Lower lobe of right lung (tissue), 2 donors: Measurements from ENCODE around the gene PRKN. TPM values are rescaled to one million over a fixed set of nuclear protein-coding genes. Genes with fewer than 3 reads are reported as not detected.

Experiments used
- ATAC-seq, 2 donors: fragments of 200-7000 bp; cut with Tn5 transposase; one replicate each; pipeline ENCODE4 v1.9.1; 2020 to 2022; ENCODE audit warnings: mild to moderate bottlenecking in 2 of 2, moderate library complexity in 2 of 2
- DNase-seq: peaks from one replicate; pipeline ENCODE4 v3.0.0-alpha.2; 2020
- H3K27ac ChIP-seq: fragments of 200-600 bp; one replicate; pipeline ENCODE4 v1.8.0; 2022
- H3K27me3 ChIP-seq: fragments of 200-600 bp; one replicate; pipeline ENCODE4 v1.8.0; 2022; ENCODE audit warnings: low read depth
- H3K36me3 ChIP-seq: fragments of 200-600 bp; one replicate; pipeline ENCODE4 v1.8.0; 2022; ENCODE audit warnings: mild to moderate bottlenecking
- H3K4me1 ChIP-seq: fragments of 200-600 bp; one replicate; pipeline ENCODE4 v1.8.0; 2022
- H3K4me3 ChIP-seq: fragments of 200-600 bp; one replicate; pipeline ENCODE4 v1.8.0; 2022; ENCODE audit warnings: mild to moderate bottlenecking
- H3K9me3 ChIP-seq: fragments of 200-600 bp; one replicate; pipeline ENCODE4 v1.8.0; 2022
- CTCF ChIP-seq: fragments of 200-600 bp; IDR thresholded peaks from one replicate; pipeline ENCODE4 v1.8.0; 2022; ENCODE audit warnings: antibody characterized with exemption, mild to moderate bottlenecking
- intact Hi-C: fragments of 100-400 bp; cut with DNase I; formaldehyde crosslinking; loops from one replicate; pipeline ENCODE4 v1.11.0; 2022
- total RNA-seq: library from RNA; stranded (reverse); fragmentation: NEBNext Ultra II Directional; extraction: Animal tissue kit (Norgen Biotek cat#: 25700); gene quantifications from one replicate; pipeline ENCODE4 v1.2.1, GENCODE V29; 2021
- donor health status: DM: no; HTN: yes; CAD: no; lungs with severe emphysema.

Gene PRKN
- total RNA-seq, 1 donor from 2014 or later: 6.1 TPM

GRCh38 chr6:162242915-162243314 lies 484.7 kb downstream of the PRKN start:
- Histone ChIP-seq H3K9me3 (no peaks in the 10 kb centered on the region), H3K36me3 (no peaks in the 10 kb centered on the region), H3K4me3 (no peak overlapping the region), H3K4me1 (no peaks in the 10 kb centered on the region), H3K27me3 (no peaks in the 10 kb centered on the region), H3K27ac (no peak overlapping the region)
- DNase-seq (no peak), ATAC-seq (no peak)
- intact Hi-C loops: no loop called here
- TF ChIP-seq CTCF: no peak

- no peaks in the 10 kb centered on the region for H3K27me3 ChIP-seq
- no peak overlapping the region for H3K4me3 ChIP-seq
- intact Hi-C loops: no loop called here
- TF ChIP-seq CTCF: no peak
- no peaks in the 10 kb centered on the region for H3K9me3 ChIP-seq
- H3K27ac ChIP-seq: no peak overlapping the region
- no peak for DNase-seq
- ATAC-seq: no peak
- H3K4me1 ChIP-seq: no peaks in the 10 kb centered on the region
- no peaks in the 10 kb centered on the region for H3K36me3 ChIP-seq
These were observed 488.2 kb downstream of the PRKN start for GRCh38 chr6:162239330-162239729.

- TF ChIP-seq CTCF: no peak
- ATAC-seq: no peak
- intact Hi-C loops: no loop called here
These were observed 488.9 kb downstream of the PRKN start for GRCh38 chr6:162238675-162239074.

GRCh38 chr6:162237331-162237730 lies 490.2 kb downstream of the PRKN start:
- Histone ChIP-seq H3K27ac (no peak overlapping the region), H3K9me3 (no peaks in the 10 kb centered on the region), H3K4me3 (no peak overlapping the region), H3K36me3 (no peaks in the 10 kb centered on the region), H3K4me1 (no peaks in the 10 kb centered on the region), H3K27me3 (no peaks in the 10 kb centered on the region)
- no peak for TF ChIP-seq CTCF
- intact Hi-C loops: no loop called here
- ATAC-seq (no peak), DNase-seq (no peak)

More at GRCh38 chr6:162238675-162239074, 488.9 kb downstream of the PRKN start:
- H3K4me3 ChIP-seq: no peak overlapping the region
- no peak overlapping the region for H3K27ac ChIP-seq
- H3K4me1 ChIP-seq: no peaks in the 10 kb centered on the region
- no peaks in the 10 kb centered on the region for H3K36me3 ChIP-seq
- no peaks in the 10 kb centered on the region for H3K9me3 ChIP-seq
- no peak for DNase-seq
- H3K27me3 ChIP-seq: no peaks in the 10 kb centered on the region

- TF ChIP-seq CTCF: no peak
- ATAC-seq: no peak
- intact Hi-C loops: no loop called here
These were observed 492.9 kb downstream of the PRKN start for GRCh38 chr6:162234631-162235030.

More at GRCh38 chr6:162234631-162235030, 492.9 kb downstream of the PRKN start:
- Histone ChIP-seq H3K9me3 (no peaks in the 10 kb centered on the region), H3K4me3 (no peak overlapping the region), H3K27me3 (no peaks in the 10 kb centered on the region), H3K36me3 (no peaks in the 10 kb centered on the region), H3K27ac (no peak overlapping the region), H3K4me1 (no peaks in the 10 kb centered on the region)
- no peak for DNase-seq
